SK-N-SH (cell line): Measurements from ENCODE around the gene CTSZ. TPM values are rescaled to one million over a fixed set of nuclear protein-coding genes. Genes with fewer than 3 reads are reported as not detected.

ENCODE experiments used
- CTCF ChIA-PET: fragments of 300-600, 350-600 bp; formaldehyde crosslinking; extraction: SDS; loops from one replicate; lab custom pipeline; 2021; lab: Yijun Ruan, JAX
- POLR2A ChIA-PET: fragments of 350-600 bp; sonication (Branson Sonifier 250); formaldehyde crosslinking; extraction: SDS; loops from one replicate; lab custom pipeline; 2020; ENCODE audit warnings: antibody characterized with exemption, inconsistent platforms; lab: Yijun Ruan, JAX
- DNase-seq: peaks from one replicate; pipeline ENCODE4 v3.0.0; 2012
- H2AFZ ChIP-seq: fragments of 200-600 bp; sonication (generic); 2 replicates; pipeline ENCODE4 v1.8.1; 2016; ENCODE audit warnings: antibody characterized with exemption, mild to moderate bottlenecking, low read depth
- H3F3A ChIP-seq: fragments of 200-600 bp; sonication (generic); replicated peaks from 2 replicates; pipeline ENCODE3; 2016; ENCODE audit warnings: antibody characterized with exemption, mild to moderate bottlenecking; ENCODE audit not compliant: insufficient read depth
- H3K27ac ChIP-seq, 2 experiments: fragments of 200-500 bp in 1 of 2; fragments of 200-600 bp in 1 of 2; sonication (Bioruptor generic) in 1 of 2; sonication (generic), shearing (Covaris generic) in 1 of 2; 2 replicates each; pipeline versions ENCODE4 v1.5.1 to v1.6.1; 2014 to 2016; ENCODE audit warnings: low read depth in 2 of 2, inconsistent platforms in 1 of 2, low read length in 1 of 2, mild to moderate bottlenecking in 1 of 2, mixed read lengths in 1 of 2
- H3K27me3 ChIP-seq: fragments of 200-600 bp; sonication (generic), shearing (Covaris generic); 2 replicates; pipeline ENCODE4 v1.6.1; 2016; ENCODE audit warnings: mixed run types; ENCODE audit not compliant: insufficient read depth
- H3K36me3 ChIP-seq, 2 experiments: fragments of 200-500 bp in 1 of 2; fragments of 200-600 bp in 1 of 2; sonication (Bioruptor generic) in 1 of 2; sonication (generic) in 1 of 2; replicated peaks in 1 of 2; 2 replicates each; pipeline versions ENCODE3 to v1.5.1; 2014 to 2016; ENCODE audit warnings: low read length in 1 of 2, mild to moderate bottlenecking in 1 of 2; ENCODE audit not compliant: insufficient read depth in 2 of 2, control insufficient read depth in 1 of 2
- H3K4me1 ChIP-seq, 2 experiments: fragments of 200-500 bp in 1 of 2; fragments of 200-600 bp in 1 of 2; sonication (Bioruptor generic) in 1 of 2; sonication (generic), shearing (Covaris generic) in 1 of 2; 2 replicates each; pipeline versions ENCODE4 v1.5.1 to v1.6.1; 2014 to 2016; ENCODE audit warnings: low read depth in 1 of 2, low read length in 1 of 2, mixed run types in 1 of 2; ENCODE audit not compliant: insufficient read depth in 2 of 2, control insufficient read depth in 1 of 2
- H3K4me2 ChIP-seq: fragments of 200-600 bp; sonication (generic), shearing (Covaris generic); 2 replicates; pipeline ENCODE4 v1.6.1; 2017; ENCODE audit warnings: mixed run types
- H3K4me3 ChIP-seq, 2 experiments: fragments of 200-500 bp in 1 of 2; fragments of 200-600 bp in 1 of 2; sonication (Bioruptor generic) in 1 of 2; sonication (generic), shearing (Covaris generic) in 1 of 2; 2 replicates each; pipeline versions ENCODE4 v1.5.1 to v1.8.1; 2014 to 2016; ENCODE audit warnings: low read depth in 2 of 2, inconsistent platforms in 1 of 2, low read length in 1 of 2, mild to moderate bottlenecking in 1 of 2, mixed read lengths in 1 of 2, moderate library complexity in 1 of 2
- H3K79me2 ChIP-seq: fragments of 200-600 bp; sonication (generic); 2 replicates; pipeline ENCODE4 v1.8.1; 2017; ENCODE audit warnings: mild to moderate bottlenecking; ENCODE audit not compliant: insufficient read depth
- H3K9ac ChIP-seq: fragments of 200-600 bp; sonication (generic); 2 replicates; pipeline ENCODE4 v1.6.1; 2017; ENCODE audit warnings: mixed run types
- H3K9me2 ChIP-seq: fragments of 200-600 bp; sonication (generic); 2 replicates; pipeline ENCODE4 v1.6.1; 2017; ENCODE audit warnings: mixed run types
- H3K9me3 ChIP-seq: fragments of 200-600 bp; sonication (generic); 2 replicates; pipeline ENCODE4 v1.6.1; 2017; ENCODE audit warnings: mixed run types, mild to moderate bottlenecking, moderate library complexity
- H4K20me1 ChIP-seq: fragments of 200-600 bp; sonication (generic); 2 replicates; pipeline ENCODE4 v1.6.1; 2017; ENCODE audit warnings: mild to moderate bottlenecking, mixed run types; ENCODE audit not compliant: insufficient read depth
- ELF1 ChIP-seq: IDR thresholded peaks from 2 replicates; pipeline ENCODE4 v1.4.0; 2012
- EP300 ChIP-seq, 2 experiments: IDR thresholded peaks; 2 replicates each; pipeline versions ENCODE4 v1.4.0 to v1.6.1; 2012; ENCODE audit warnings: borderline replicate concordance in 1 of 2, low read depth in 1 of 2, low read length in 1 of 2
- FOSL2 ChIP-seq: IDR thresholded peaks from 2 replicates; pipeline ENCODE4 v1.4.0; 2012; ENCODE audit warnings: low read depth, mild to moderate bottlenecking, moderate library complexity, borderline replicate concordance
- FOXJ3 ChIP-seq: sonication (generic); formaldehyde crosslinking; IDR thresholded peaks from 2 replicates; pipeline ENCODE4 v1.5.1; 2020; ENCODE audit warnings: mild to moderate bottlenecking, missing genetic modification reagents
- GABPA ChIP-seq: IDR thresholded peaks from 2 replicates; pipeline ENCODE4 v1.4.0; 2012; ENCODE audit warnings: low read depth, mild to moderate bottlenecking
- GATA2 ChIP-seq: sonication (generic); formaldehyde crosslinking; IDR thresholded peaks from 2 replicates; pipeline ENCODE4 v1.5.0; 2020; ENCODE audit warnings: mild to moderate bottlenecking, missing genetic modification reagents
- JUND ChIP-seq: IDR thresholded peaks from 2 replicates; pipeline ENCODE4 v1.4.0; 2012
- MAX ChIP-seq: IDR thresholded peaks from 2 replicates; pipeline ENCODE4 v1.4.0; 2012; ENCODE audit warnings: low read depth
- NFIC ChIP-seq: IDR thresholded peaks from 2 replicates; pipeline ENCODE4 v1.4.0; 2012; ENCODE audit warnings: borderline replicate concordance
- NRF1 ChIP-seq: IDR thresholded peaks from 2 replicates; pipeline ENCODE4 v1.6.1; 2012; ENCODE audit warnings: low read depth, mild to moderate bottlenecking, low read length
- PBX3 ChIP-seq: IDR thresholded peaks from 2 replicates; pipeline ENCODE4; 2012
- POLR2AphosphoS5 ChIP-seq: IDR thresholded peaks from 2 replicates; pipeline ENCODE4 v1.6.1; 2012; ENCODE audit warnings: low read depth, low read length
- TAF1 ChIP-seq: IDR thresholded peaks from 2 replicates; pipeline ENCODE4 v1.6.1; 2012; ENCODE audit warnings: low read depth, mild to moderate bottlenecking, low read length, moderate library complexity, borderline replicate concordance
- TEAD4 ChIP-seq: IDR thresholded peaks from 2 replicates; pipeline ENCODE4 v1.4.0; 2012; ENCODE audit warnings: mild to moderate bottlenecking, borderline replicate concordance; ENCODE audit not compliant: insufficient read depth
- USF1 ChIP-seq: IDR thresholded peaks from 2 replicates; pipeline ENCODE4 v1.4.0; 2012; ENCODE audit warnings: low read depth, borderline replicate concordance
- ZBTB33 ChIP-seq: IDR thresholded peaks from 2 replicates; pipeline ENCODE4 v1.4.0; 2012; ENCODE audit warnings: low read depth, borderline replicate concordance
- WGBS: methylation state at CpG from one replicate; pipeline ENCODE4 v1.1.6; 2017; ENCODE audit warnings: low lambda C conversion rate; 5-methylcytosine and 5-hydroxymethylcytosine counted together
- polyA plus RNA-seq, 3 experiments: library from polyadenylated mRNA; depleted of rRNA; stranded (reverse); fragments of >200 nt; gene quantifications; 2 replicates each; pipeline ENCODE4 v1.2.3, GENCODE V29; 2012

The CTSZ gene
- polyA plus RNA-seq, 1 of the 3 experiments (the other 2 are of a cell fraction) = 0.03 TPM

- 85% methylated on average over 7 of the region's 17 CpGs for WGBS
- Histone ChIP-seq H3K9me3 (no peaks in the 10 kb centered on the region), H3K79me2 (peaks cover 6% of the 10 kb centered on the region; the same call in 1 of the 2 replicates), H3K4me1 (peaks cover 24 to 48% of the 10 kb centered on the region in 2 experiments; a peak in 3 of 4 replicates), H3K9ac (no peak overlapping the region), H3F3A (peaks cover 12% of the 10 kb centered on the region), H2AFZ (no peak overlapping the region), H3K27me3 (no peaks in the 10 kb centered on the region), H4K20me1 (no peaks in the 10 kb centered on the region), H3K4me3 (no peak overlapping the region), H3K9me2 (no peaks in the 10 kb centered on the region), H3K36me3 (no peaks in the 10 kb centered on the region), H3K27ac (peak overlapping the region in 1 of 2 experiments; percentile 62; a peak in 2 of 4 replicates), H3K4me2 (0 out of 2 replicates have a peak overlapping the region, but pooled peaks have one; percentile 43)
- TF ChIP-seq ZBTB33 (no peak), USF1 (no peak), FOSL2 (no peak), ELF1 (no peak), EP300 (IDR thresholded peaks at IDR 0.05; ENCODE audit: borderline replicate concordance in 1 of 2, low read depth in 1 of 2, low read length in 1 of 2) (no peak), NRF1 (no peak), FOXJ3 (no peak), POLR2AphosphoS5 (no peak), GABPA (no peak), TAF1 (no peak), TEAD4 (no peak), JUND (no peak), MAX (no peak), PBX3 (no peak), GATA2 (CRISPR knock-in tag) (no peak), NFIC (no peak)
- ChIA-PET POLR2A (interaction anchor here (0.9 to 1.7 kb wide), 2 partner anchors 14 to 34 kb away, joined by 3 to 5 read pairs; no protein-coding TSS in a partner anchor), CTCF (interaction anchor here (1.2 to 1.3 kb wide), 2 partner anchors 13 to 804 kb away, joined by 3 to 4 read pairs; no protein-coding TSS in a partner anchor)
- DNase-seq = no peak
These were observed 7.8 kb upstream of the CTSZ start for GRCh38 chr20:59014680-59015389.
